LNCAP (cell line): ENCODE measurements around the gene ADGRL2.

ENCODE experiments used
- TF ChIP-seq, protein P1 (sequence below): fragments of 450-650 bp; IDR thresholded peaks from 2 replicates; pipeline ENCODE4 v1.5.1; 2017; ENCODE audit warnings: mild to moderate bottlenecking

Gene ADGRL2

DNA sequence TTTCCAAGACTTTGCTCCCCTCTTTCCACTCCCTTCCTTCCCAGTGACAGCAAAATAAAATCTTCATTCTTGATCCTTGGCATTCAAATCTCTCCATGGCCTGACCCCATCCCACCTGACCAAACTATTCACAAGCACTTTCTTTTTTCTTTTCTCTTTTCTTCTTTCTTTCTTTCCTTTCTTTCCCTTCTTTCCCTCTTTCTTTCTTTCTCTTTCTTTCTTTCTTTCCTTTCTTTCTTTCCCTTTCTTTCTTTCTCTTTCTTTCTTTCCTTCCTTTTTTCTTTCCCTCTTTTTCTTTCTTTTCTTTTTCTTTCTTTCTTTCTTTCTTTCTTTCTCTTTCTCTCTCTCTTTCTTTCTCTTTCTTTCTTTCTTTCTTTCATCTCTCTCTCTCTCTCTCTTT lies 207.1 kb downstream of the ADGRL2 start:
- TF ChIP-seq, protein P1, sequence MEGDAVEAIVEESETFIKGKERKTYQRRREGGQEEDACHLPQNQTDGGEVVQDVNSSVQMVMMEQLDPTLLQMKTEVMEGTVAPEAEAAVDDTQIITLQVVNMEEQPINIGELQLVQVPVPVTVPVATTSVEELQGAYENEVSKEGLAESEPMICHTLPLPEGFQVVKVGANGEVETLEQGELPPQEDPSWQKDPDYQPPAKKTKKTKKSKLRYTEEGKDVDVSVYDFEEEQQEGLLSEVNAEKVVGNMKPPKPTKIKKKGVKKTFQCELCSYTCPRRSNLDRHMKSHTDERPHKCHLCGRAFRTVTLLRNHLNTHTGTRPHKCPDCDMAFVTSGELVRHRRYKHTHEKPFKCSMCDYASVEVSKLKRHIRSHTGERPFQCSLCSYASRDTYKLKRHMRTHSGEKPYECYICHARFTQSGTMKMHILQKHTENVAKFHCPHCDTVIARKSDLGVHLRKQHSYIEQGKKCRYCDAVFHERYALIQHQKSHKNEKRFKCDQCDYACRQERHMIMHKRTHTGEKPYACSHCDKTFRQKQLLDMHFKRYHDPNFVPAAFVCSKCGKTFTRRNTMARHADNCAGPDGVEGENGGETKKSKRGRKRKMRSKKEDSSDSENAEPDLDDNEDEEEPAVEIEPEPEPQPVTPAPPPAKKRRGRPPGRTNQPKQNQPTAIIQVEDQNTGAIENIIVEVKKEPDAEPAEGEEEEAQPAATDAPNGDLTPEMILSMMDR, result no peak

DNA sequence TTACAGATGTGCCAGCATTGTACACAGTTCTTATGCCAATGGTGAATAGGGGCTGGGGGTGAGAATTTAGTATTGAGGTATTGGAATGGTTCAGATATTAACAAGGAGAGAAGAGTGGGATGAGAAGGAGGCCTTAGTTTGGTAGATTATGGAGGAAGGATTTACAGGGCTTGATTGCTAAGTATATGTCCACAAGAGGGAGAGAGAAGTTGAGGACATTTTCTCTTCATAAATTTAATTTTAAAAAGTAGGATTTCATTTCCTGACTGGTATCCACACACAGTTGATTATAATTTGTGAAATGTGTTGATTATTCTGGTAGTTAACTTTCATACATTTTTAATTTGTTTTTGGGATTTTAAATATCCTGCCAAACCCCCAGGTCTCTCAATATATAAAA lies 213.0 kb downstream of the ADGRL2 start:
- TF ChIP-seq, protein P1, result no peak

DNA sequence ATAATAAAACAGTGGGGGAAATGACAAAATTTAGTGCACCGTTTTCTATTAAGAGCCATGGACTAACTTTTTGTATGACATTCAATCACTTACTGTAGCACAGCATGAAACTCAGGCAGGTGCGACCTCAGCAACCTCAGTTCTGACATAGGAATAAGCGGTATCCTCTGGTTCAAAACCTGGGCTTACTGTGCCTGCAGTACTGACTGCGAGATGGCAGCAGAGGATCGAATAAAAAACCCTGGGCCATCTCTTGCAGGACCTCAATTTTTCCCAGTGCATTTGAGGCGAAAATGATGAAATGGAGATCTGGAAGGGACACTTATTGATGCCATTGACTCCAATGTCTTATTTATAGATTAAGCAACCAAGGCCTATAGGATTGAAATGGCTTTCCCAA lies 214.7 kb downstream of the ADGRL2 start:
- TF ChIP-seq, protein P1, result peak; percentile 55

DNA sequence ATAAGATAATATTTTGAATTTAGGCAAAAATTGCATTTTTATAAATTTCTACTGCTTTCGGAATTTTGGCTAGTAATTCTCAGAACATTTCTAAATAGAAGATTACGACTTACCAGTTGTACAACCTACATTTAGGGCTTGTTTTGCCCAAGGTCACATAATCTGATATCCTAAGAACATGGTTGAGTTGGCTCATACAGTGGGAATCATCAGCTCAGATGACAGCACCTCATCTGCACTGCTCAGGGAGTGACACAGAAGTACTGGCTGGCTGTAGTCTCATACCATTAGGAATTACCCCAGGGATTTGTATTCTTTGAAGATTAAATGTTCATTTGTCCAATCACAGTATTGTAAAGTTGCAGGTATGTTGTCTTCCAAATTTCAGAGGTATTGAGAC lies 217.6 kb downstream of the ADGRL2 start:
- TF ChIP-seq, protein P1, result no peak

DNA sequence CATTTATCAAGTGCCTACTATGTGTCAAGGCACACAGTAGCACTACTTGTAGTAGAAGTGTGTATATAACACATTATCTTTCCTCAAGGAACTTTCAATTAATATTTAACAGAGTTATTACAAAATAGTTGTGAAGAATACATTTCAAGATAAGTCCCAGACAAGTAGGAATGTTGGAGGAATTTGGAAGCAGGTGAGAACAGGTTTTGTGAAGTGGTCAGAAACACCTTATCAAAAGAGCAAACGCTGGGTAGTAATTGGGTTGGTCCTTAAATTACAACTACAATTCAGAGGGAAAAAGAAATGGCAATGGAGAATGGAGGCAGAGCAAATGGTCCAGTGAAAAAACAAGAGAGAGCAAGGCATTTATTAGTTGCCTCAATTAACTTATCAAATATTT lies 218.8 kb downstream of the ADGRL2 start:
- TF ChIP-seq, protein P1, result no peak

DNA sequence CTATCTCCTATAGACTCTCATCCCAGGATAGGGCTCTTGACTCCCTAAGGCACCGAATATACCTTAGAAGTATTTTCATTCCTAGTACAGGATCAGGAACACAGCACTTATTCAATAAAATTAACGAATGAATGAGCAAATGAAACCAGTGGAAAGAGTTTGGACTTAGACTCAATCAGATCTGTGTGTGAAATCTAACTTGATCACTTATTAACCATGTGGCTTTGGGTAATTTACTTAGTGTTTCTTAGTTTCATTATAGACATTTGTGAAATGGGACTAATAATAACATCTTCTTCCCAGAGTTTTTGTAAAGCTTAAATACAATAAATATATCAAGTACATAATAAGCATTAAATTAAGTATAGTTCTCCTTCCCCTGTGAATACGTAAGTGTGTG lies 230.1 kb downstream of the ADGRL2 start:
- TF ChIP-seq, protein P1, result no peak

DNA sequence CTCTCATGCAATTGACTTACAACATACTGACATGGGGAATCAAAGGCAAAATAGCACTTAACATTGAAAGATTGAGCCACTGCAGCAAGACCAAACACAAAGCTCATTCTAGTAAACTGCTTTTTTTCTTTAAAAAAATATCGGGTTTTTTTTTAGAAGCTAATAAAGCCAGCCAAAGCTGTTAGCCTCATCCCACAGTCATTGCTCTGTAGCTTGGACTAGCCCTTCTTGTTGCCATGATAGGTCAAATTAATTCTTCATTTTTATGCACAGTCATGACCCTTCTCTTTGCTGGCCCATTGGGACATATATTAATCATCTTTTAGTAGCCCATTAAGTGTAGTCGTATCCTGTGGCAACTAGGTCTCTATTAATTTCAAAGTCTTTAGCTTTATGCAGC lies 231.3 kb downstream of the ADGRL2 start:
- TF ChIP-seq, protein P1, result no peak

DNA sequence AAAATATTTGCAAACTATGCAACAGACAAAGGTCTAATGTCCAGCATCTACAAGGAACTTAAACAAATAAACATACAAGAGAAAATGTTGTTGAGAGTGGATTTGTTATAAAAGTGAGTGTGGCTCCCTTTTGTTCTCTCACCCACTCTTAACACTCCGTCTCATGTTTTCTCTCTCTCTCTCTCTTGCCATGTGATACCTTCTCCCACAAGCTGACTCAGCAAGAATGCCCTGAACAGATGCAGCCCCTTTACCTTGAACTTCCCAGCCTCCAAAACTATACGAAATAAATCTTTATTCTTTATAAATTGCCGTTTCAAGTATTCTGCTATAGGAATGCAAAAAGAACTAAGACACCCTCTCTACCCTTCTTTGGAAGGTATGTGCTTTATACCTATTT lies 234.1 kb downstream of the ADGRL2 start:
- TF ChIP-seq, protein P1, result no peak
